Activated naive CD4-positive, alpha-beta T cell treated with anti-CD3 and anti-CD28 coated beads, Interleukin-2, amount 50 U/mL, for 72 hours (primary cell): ENCODE results near the gene TLR5. TPM values are rescaled to one million over a fixed set of nuclear protein-coding genes. Genes with fewer than 3 reads are reported as not detected.
"Not testable (repeated sequence)": the region's sequence is repeated elsewhere in the genome, so short reads cannot be mapped to it uniquely, and the experiment has no call there.

ENCODE experiments used
- ATAC-seq, 2 donors: fragments of 150-1000 bp; cut with Tn5 transposase; 2 replicates each; pipeline ENCODE4 v1.10.0; 2021; ENCODE audit warnings: mild to moderate bottlenecking in 2 of 2, moderate library complexity in 2 of 2
- DNase-seq, 2 donors: peaks; one replicate each; pipeline ENCODE4 v3.0.0; 2021 to 2022; ENCODE audit warnings: low spot score in 2 of 2
- H3K27ac Mint-ChIP-seq, 2 donors: one replicate each; pipeline ENCODE4 v1.8.0; 2022; ENCODE audit warnings: mild to moderate bottlenecking in 2 of 2, mixed read lengths in 2 of 2
- H3K36me3 Mint-ChIP-seq, 2 donors: one replicate each; pipeline ENCODE4 v1.8.0; 2022; ENCODE audit warnings: mixed read lengths in 2 of 2
- H3K9me3 Mint-ChIP-seq, 2 donors: one replicate each; pipeline ENCODE4 v1.8.0; 2022; ENCODE audit warnings: mixed read lengths in 2 of 2
- total RNA-seq, 2 donors: library from RNA; stranded (reverse); gene quantifications; one replicate each; pipeline ENCODE4 v1.2.3, GENCODE V29; 2022

The TLR5 gene, protein sequence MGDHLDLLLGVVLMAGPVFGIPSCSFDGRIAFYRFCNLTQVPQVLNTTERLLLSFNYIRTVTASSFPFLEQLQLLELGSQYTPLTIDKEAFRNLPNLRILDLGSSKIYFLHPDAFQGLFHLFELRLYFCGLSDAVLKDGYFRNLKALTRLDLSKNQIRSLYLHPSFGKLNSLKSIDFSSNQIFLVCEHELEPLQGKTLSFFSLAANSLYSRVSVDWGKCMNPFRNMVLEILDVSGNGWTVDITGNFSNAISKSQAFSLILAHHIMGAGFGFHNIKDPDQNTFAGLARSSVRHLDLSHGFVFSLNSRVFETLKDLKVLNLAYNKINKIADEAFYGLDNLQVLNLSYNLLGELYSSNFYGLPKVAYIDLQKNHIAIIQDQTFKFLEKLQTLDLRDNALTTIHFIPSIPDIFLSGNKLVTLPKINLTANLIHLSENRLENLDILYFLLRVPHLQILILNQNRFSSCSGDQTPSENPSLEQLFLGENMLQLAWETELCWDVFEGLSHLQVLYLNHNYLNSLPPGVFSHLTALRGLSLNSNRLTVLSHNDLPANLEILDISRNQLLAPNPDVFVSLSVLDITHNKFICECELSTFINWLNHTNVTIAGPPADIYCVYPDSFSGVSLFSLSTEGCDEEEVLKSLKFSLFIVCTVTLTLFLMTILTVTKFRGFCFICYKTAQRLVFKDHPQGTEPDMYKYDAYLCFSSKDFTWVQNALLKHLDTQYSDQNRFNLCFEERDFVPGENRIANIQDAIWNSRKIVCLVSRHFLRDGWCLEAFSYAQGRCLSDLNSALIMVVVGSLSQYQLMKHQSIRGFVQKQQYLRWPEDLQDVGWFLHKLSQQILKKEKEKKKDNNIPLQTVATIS
- under 1 TPM in 1 of 2 donors, not detected in 1; 0.43 TPM for total RNA-seq

DNA sequence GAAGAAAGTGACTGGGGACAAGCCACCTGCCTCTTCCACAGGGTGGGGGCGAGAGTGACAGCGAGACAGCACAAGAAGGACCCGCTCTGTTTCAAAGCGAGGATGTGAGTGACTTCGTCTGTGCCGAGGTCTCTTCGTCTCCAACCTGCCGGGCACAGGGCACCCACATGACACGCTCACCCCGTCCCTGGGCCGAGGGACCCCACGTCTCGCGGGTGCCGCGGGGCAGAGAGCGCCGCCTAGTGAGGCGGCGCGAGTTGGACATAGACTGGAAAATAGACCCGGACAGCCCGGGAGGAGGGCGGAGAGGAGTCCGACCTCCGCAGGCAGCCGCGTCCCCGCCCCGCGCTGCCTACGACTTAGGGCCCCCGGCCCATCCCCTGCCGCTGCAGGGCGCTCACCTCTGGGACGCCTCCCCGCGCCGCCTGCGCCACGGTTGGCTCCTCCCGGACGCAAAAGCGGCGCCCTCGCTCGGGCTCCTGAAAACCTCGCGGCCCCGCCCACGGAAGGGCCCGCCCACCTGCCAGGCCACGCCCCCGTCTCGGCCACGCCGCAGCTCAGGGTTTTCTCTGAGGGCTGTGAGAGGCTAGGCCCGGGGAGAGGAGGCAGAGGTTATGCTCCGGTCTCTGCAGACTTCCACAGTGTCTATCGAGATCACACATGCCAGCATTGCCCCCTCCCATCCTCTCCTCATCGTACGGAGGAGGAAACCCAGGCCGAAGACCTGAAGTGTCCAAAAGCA is at the start of gene TLR5:
Gene TLR5, minus strand, starts transcription at position 454 of the 742 bp plus-strand sequence. CDS start 30,217 bp downstream, outside the sequence.
- peak; percentile 87 to 94 for ATAC-seq
- peak; percentile 87 to 92 for DNase-seq
- no peaks in the 10 kb centered on the region for H3K36me3 Mint-ChIP-seq
- H3K9me3 Mint-ChIP-seq: peaks cover 0 to 14% of the 10 kb centered on the region in 2 donors
- peak within 1 kb of the TSS; percentile 57 to 79 for H3K27ac Mint-ChIP-seq

DNA sequence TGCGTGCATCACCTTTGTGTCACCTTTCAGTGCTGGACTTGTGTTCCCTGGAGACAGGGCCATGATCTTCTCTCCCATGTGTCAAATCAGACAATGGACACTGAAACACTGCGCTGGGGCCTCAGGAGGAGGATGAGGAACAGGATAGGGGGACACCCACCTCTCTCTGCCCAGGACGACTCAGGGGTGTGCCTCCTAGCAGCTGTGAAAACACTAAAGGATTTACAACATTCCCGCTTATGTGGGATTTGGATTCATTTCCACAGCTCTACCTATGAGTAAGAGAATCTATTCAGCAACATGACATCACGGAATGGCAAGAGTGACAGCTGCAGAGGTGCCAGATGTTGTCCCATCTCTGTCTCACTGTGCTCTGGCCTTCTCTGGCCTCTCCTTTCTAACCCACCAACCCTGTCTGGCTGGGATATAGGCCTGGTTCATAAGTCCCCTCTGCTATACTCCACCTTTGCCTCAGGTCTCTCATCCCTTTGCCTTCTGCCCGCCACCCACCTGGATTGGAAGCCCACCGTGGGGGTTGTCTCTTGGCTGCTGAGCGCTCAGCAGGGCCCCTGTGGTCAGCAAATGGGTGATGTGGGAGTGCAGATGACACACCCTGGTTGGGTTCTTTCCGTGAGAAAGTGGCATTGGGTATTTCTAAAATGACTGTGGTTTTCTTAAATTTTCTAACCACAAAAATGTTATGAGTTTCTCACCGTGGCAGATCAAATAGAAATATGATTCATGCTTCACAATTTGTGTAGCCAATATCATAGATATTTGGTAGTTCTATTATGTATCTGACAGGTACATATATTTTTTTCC is 47.1 kb upstream of the TLR5 start:
- peaks cover 0 to 5% of the 10 kb centered on the region in 2 donors for H3K36me3 Mint-ChIP-seq
- no peaks in the 10 kb centered on the region for H3K9me3 Mint-ChIP-seq
- DNase-seq (peak; percentile 51 to 82), ATAC-seq (peak; percentile 90 to 93)
- peak overlapping the region; percentile 85 to 89 for H3K27ac Mint-ChIP-seq

DNA sequence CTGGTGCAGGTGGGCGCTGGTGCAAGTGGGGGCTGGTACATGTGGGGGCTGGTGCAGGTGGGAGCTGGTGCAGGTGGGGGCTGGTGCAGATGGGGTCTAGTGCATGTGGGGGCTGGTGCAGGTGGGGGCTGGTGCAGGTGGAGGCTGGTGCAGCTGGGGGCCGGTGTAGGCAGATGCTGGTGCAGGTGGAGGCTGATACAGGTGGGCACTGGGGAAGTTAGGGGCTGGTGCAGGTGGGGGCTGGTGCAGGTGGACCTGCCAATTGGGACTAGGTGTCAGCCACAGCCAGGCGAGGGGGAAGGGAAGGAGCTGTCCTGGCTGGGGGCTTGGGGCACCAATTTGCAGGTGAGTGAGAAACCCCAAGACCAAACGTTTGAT is 46.5 kb upstream of the TLR5 start:
- DNase-seq (no peak), ATAC-seq (no peak)
- Mint-ChIP-seq H3K27ac (peak overlapping the region; percentile 85 to 89), H3K36me3 (no peaks in the 10 kb centered on the region), H3K9me3 (no peaks in the 10 kb centered on the region)

DNA sequence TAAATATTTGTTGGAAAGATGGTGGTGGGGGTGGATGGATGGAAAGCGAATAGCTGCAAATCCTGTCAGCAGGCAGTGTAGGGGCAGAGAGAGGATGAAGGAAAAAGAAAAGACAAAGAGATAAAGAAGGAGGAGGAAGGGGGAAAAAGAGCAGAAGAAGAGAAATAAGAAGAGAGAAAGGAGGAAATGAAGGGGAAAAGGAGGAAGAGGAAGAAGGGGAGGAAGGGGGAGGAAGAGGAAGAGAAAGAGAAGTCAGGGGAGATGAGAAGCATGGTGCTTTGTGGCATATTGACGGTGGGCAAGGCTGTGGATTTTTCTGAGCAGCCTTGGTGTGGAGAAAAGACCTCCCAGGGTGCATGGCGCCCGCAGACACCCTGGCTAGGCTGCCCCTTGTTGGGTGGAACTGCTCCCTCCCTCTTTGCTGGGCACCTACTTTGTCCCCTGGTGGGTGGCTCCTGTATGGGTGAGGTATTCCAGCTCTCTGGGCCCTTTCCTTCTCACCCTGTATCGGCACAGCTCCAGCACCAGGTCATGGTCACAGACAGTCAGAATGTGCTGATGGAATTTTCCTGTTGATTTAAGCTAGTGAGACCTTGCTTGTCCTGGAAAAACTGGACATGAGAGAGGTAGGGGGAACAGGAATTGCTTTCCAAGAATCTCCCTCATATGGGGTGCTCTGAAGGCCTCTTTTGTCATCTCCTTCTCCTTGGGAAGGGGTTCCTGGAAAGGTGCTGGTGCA is 45.7 kb upstream of the TLR5 start:
- no peak for DNase-seq
- no peak for ATAC-seq
- no peaks in the 10 kb centered on the region for H3K36me3 Mint-ChIP-seq
- no peaks in the 10 kb centered on the region for H3K9me3 Mint-ChIP-seq
- H3K27ac Mint-ChIP-seq: peak overlapping the region in 1 of 2 donors; percentile 3

DNA sequence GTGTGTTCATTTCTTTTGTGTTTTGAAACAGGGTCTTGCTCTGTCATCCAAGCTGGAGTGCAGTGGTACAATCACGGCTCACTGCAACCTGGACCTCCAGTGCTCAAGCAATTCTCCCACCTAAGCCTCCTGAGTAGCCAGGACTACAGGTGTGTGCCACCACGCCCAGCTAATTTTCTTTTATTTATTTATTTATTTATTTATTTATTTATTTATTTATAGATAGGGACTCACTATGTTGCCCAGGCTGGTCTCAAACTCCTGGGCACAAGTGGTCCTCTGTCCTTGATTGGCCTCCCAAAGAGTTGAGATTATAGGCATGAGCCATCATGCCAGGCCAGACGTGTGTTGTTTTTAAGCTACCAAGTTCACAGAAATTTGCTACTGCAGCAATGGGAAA is 43.8 kb upstream of the TLR5 start:
- Mint-ChIP-seq H3K27ac (no peak overlapping the region), H3K36me3 (no peaks in the 10 kb centered on the region), H3K9me3 (no peaks in the 10 kb centered on the region)
- ATAC-seq: no peak
- DNase-seq: no peak

DNA sequence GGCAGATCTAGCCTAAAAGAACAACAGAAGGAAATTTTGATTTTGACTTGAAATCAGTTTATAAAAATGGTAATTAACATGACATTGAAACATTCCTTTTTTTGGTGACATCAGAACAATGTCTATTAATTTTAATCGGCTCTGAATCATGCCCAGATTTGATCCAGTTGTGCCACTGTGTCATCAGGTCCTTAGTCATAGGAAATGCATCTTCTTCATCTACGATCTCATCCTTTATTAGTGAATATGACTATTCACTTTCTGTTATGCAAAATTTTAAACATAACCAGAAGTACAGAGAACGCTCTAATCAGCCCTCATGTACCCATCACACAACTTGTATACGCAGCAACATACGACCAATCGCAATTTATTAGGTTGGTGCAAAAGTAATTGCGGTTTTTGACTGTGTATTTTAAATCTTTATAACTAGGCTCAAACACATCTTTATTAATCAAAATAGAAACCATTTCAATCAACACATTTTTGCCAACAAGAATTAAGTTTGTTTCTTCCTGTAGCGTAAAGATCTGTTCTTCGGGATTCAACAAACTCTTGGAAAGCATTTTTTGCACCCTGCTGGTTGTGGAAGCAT is 40.3 kb upstream of the TLR5 start:
- DNase-seq (no peak), ATAC-seq (no peak)
- Mint-ChIP-seq H3K36me3 (no peaks in the 10 kb centered on the region), H3K27ac (no peak overlapping the region), H3K9me3 (no peaks in the 10 kb centered on the region)

DNA sequence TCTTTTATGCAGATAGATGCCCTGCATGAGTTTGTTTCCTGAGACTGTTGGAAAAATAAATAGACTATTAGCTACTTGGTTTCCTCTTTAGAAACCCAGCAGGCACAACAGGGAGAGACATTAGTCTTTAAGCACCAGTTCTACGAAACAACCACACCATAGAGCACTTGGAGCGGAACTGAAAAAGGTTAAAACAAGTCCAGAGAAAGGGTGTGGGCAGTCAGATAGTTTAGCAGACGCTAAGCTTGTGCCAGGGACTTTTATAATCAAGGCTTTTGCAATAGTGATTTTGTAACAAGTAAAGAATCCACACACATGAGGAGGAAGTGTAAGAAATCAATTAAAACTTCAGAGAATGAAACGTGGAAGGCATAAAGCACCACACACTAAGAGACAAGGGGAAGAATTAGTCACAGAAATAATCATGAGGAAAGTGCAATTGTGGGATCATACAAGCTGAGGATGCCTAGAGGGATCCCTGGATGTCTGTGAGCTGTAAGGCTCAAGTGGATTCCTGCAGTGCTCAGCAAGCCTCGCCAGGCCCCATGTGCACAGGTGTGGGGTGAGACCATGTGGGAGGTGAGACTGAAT is 37.8 kb upstream of the TLR5 start:
- Mint-ChIP-seq H3K27ac (no peak overlapping the region), H3K36me3 (no peaks in the 10 kb centered on the region), H3K9me3 (no peaks in the 10 kb centered on the region)
- no peak for DNase-seq
- no peak for ATAC-seq

DNA sequence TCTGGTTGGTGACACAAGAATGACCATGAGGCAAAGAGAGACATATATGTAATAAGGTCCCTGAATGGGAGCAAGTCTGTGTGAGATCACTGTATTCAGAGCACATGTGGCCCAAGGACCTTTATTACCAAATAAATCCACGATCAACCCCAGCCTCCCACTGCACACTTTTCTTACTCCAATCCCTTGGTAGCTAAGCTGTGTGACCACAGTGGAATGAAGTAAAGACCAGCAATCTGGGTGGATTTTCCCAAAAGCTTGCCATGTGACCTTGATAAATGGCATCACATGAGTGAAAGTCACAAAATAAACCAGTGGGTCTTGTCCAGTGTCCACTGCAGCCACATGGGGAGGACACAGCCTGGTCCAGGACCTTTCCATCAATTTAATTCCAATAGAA is 36.7 kb upstream of the TLR5 start:
- Mint-ChIP-seq H3K27ac (no peak overlapping the region), H3K36me3 (no peaks in the 10 kb centered on the region), H3K9me3 (no peaks in the 10 kb centered on the region)
- no peak for DNase-seq
- no peak for ATAC-seq

DNA sequence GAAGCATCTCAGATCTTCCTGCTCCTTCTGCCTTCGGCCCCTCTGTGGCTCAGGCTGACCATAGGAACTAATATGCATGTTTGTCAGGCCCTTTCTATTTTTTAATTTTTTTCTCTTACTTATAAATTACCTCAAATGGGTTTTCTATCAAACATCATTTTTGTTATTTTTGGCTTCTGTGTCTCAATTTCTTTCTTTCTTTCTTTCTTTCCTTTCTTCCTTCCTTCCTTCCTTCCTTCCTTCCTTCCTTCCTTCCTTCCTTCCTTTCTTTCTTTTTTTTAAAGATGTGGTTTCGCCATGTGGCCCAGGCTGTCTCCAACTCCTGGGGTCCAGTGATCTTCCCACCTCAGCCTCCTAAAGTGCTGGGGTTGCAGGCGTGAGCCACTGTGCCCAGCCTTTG is 36.2 kb upstream of the TLR5 start:
- no peaks in the 10 kb centered on the region for H3K36me3 Mint-ChIP-seq
- DNase-seq (no peak), ATAC-seq (no peak)
- H3K9me3 Mint-ChIP-seq: no peaks in the 10 kb centered on the region
- no peak overlapping the region for H3K27ac Mint-ChIP-seq

DNA sequence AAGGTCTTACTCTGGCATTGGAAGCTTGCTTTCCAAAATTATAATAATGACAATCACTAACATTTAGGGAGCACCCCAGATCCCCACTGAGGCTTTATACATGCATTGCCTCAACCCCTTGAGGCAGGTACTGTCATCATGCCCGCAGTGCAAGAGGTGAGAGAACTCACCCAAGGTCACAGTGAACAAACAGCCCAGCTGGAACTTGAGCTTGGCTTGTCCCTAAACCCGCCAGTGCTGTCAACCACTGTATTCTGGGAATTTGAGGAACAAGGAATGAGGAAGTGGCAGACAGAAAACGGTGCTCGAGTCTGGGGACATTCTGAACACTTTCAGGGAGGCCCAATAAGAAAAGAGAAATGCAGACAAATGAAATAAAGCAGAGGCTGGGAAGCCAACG is 34.6 kb upstream of the TLR5 start:
- ATAC-seq: no peak
- no peaks in the 10 kb centered on the region for H3K9me3 Mint-ChIP-seq

DNA sequence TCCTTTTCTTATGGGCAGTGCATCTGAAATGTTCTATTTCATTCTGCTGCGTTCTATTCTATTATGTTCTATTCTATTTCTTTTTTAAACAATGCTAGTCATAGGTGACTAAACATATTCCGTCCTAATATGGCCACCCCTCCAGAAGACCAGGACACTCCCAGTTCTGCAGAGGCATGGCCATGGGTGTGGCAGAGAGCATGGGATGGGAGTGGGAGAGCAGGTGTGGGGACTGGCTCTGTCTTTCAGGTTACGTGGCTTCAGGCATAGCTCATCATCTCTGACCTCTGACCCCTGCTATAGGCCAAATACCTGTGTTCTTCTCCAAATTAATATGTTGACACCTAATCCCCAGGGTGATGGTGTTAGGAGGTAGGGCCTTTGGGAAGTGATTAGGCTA is 33.4 kb upstream of the TLR5 start:
- H3K36me3 Mint-ChIP-seq: no peaks in the 10 kb centered on the region
- H3K9me3 Mint-ChIP-seq: no peaks in the 10 kb centered on the region
- H3K27ac Mint-ChIP-seq: no peak overlapping the region
- ATAC-seq (no peak), DNase-seq (no peak)

More for the DNA sequence above, 34.6 kb upstream of the TLR5 start:
- no peaks in the 10 kb centered on the region for H3K36me3 Mint-ChIP-seq
- H3K27ac Mint-ChIP-seq: no peak overlapping the region
- no peak for DNase-seq

DNA sequence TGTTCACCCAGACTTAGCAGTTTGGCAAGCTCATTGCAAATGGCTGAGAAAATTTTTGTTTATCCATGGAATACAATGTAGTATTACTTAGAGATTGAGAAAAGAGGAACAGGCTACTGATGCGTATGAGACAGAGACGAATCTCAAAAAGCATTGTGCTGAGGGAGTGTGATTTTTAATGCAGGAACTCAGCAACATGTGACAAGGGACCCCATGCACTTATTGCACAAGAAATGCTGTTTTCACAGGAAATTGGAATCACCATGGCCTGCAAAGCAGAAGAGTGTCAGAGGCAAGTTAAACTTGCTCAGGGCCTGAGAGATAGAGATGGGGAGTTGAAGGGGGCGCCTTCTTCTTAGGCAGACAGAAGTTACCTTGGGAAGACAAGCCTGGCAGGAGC is 32.6 kb upstream of the TLR5 start:
- ATAC-seq (no peak), DNase-seq (no peak)
- no peaks in the 10 kb centered on the region for H3K36me3 Mint-ChIP-seq
- H3K9me3 Mint-ChIP-seq: no peaks in the 10 kb centered on the region
- no peak overlapping the region for H3K27ac Mint-ChIP-seq

DNA sequence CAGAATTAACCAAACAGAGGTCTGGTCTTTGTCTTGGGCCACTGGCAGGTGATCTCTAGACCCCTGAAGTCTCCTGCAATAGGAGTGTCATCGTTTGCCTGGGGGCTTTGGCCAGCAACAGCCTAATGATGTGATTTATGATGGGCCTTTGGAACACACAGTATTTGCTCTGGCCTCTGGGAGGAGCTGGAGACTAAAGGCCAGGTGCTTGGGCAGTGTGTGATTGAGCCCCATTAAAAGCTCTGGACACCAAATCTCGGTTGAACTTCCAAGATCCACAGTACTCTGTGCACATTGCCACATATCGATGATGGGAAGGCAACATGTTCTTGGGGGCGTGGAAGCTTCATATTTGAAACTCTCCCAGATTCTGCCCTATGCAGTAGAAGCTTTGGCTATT is 32.0 kb upstream of the TLR5 start:
- ATAC-seq: no peak
- no peak overlapping the region for H3K27ac Mint-ChIP-seq
- no peak for DNase-seq
- H3K9me3 Mint-ChIP-seq: no peaks in the 10 kb centered on the region
- H3K36me3 Mint-ChIP-seq: no peaks in the 10 kb centered on the region

DNA sequence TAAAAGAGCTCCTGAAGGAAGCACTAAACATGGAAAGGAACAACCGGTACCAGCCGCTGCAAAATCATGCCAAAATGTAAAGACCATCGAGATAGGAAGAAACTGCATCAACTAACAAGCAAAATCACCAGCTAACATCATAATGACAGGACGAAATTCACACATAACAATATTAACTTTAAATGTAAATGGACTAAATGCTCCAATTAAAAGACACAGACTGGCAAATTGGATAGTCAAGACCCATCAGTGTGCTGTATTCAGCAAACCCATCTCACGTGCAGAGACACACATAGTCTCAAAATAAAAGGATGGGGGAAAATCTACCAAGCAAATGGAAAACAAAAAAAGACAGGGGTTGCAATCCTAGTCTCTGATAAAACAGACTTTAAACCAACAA is 26.4 kb upstream of the TLR5 start:
- not testable (repeated sequence) for H3K9me3 Mint-ChIP-seq, H3K36me3 Mint-ChIP-seq, ATAC-seq

DNA sequence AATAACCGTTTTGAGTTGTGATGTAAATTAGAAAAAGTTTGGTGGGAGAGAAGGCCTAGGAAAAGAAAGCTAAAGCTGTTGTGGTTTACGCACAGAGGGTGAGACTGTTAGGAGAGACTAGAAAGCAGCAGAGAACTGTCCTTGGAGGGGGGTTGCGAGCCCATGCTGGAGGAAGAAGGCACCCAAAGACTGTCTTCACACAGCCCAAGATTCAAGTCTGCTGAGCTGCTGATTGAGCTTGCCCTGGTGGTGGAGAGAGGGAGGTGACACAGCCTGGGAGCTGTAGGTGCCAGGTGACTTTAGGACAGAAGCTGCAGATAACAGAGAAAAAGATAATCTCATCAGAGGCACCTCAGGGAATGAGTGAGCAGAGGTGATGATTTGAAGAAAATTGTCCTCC is 18.3 kb upstream of the TLR5 start:
- no peaks in the 10 kb centered on the region for H3K9me3 Mint-ChIP-seq
- no peak for ATAC-seq

More for the DNA sequence above, 26.4 kb upstream of the TLR5 start:
- not testable (repeated sequence) for DNase-seq, H3K27ac Mint-ChIP-seq

More for the DNA sequence above, 18.3 kb upstream of the TLR5 start:
- no peak for DNase-seq
- Mint-ChIP-seq H3K27ac (no peak overlapping the region), H3K36me3 (no peaks in the 10 kb centered on the region)
